DMS 273 (cell line): ENCODE results near the gene PRKCE.

ENCODE experiments used
- DNase-seq: peaks from one replicate; lab custom pipeline; 2025; ENCODE audit not compliant: unreplicated experiment; lab: John Stamatoyannopoulos, UW

Gene PRKCE

GRCh38 chr2:45651415-45652089 is at the start of gene PRKCE:
Gene PRKCE, plus strand, starts transcription at chr2:45651675.
- peak; percentile 89 for DNase-seq

GRCh38 chr2:45602624-45603023 is 48.9 kb upstream of the PRKCE start:
- DNase-seq = no peak

GRCh38 chr2:45605116-45605515 is 46.4 kb upstream of the PRKCE start:
- DNase-seq = no peak

GRCh38 chr2:45606796-45607195 is 44.7 kb upstream of the PRKCE start:
- DNase-seq = no peak

GRCh38 chr2:45607701-45608100 is 43.8 kb upstream of the PRKCE start:
- peak; percentile 65 for DNase-seq

GRCh38 chr2:45610281-45611019 is 41.0 kb upstream of the PRKCE start:
- DNase-seq = peak; percentile 82

- peak; percentile 98 for DNase-seq
These were observed 40.2 kb upstream of the PRKCE start, which contains the start of gene SRBD1 for GRCh38 chr2:45611020-45611859. Gene SRBD1, minus strand, starts transcription at chr2:45611267. Its CDS starts 5,826 bp downstream, at chr2:45605441.

GRCh38 chr2:45612285-45612684 is 39.2 kb upstream of the PRKCE start:
- no peak for DNase-seq

- DNase-seq = no peak
These were observed 38.7 kb upstream of the PRKCE start for GRCh38 chr2:45612731-45613130.

GRCh38 chr2:45614330-45614729 is 37.1 kb upstream of the PRKCE start:
- DNase-seq = no peak

GRCh38 chr2:45614871-45615415 is 36.5 kb upstream of the PRKCE start:
- no peak for DNase-seq

- DNase-seq = peak; percentile 13
These were observed 34.6 kb upstream of the PRKCE start for GRCh38 chr2:45616658-45617411.

- DNase-seq = no peak
These were observed 34.0 kb upstream of the PRKCE start for GRCh38 chr2:45617496-45617895.

GRCh38 chr2:45622336-45623075 is 29.0 kb upstream of the PRKCE start:
- DNase-seq = no peak

GRCh38 chr2:45623098-45623497 is 28.4 kb upstream of the PRKCE start:
- DNase-seq = no peak

GRCh38 chr2:45625824-45626223 is 25.7 kb upstream of the PRKCE start:
- no peak for DNase-seq

- no peak for DNase-seq
These were observed 24.9 kb upstream of the PRKCE start for GRCh38 chr2:45626387-45627221.

GRCh38 chr2:45627911-45628310 is 23.6 kb upstream of the PRKCE start:
- DNase-seq = no peak

- DNase-seq = no peak
These were observed 21.5 kb upstream of the PRKCE start for GRCh38 chr2:45629971-45630370.
